IPS-18c (cell line): ENCODE measurements around the gene ZNF467.

ENCODE experiments used
- H3K4me3 ChIP-seq: 2 replicates; pipeline ENCODE4 v1.7.0; 2013; ENCODE audit warnings: low read depth, mild to moderate bottlenecking, low read length, moderate library complexity; ENCODE audit not compliant: insufficient read depth
- H3K9me3 ChIP-seq: one replicate; pipeline ENCODE4 v1.6.1; 2013; ENCODE audit warnings: mild to moderate bottlenecking, low read length, moderate library complexity; ENCODE audit not compliant: control insufficient read depth, insufficient read depth

Gene ZNF467

DNA sequence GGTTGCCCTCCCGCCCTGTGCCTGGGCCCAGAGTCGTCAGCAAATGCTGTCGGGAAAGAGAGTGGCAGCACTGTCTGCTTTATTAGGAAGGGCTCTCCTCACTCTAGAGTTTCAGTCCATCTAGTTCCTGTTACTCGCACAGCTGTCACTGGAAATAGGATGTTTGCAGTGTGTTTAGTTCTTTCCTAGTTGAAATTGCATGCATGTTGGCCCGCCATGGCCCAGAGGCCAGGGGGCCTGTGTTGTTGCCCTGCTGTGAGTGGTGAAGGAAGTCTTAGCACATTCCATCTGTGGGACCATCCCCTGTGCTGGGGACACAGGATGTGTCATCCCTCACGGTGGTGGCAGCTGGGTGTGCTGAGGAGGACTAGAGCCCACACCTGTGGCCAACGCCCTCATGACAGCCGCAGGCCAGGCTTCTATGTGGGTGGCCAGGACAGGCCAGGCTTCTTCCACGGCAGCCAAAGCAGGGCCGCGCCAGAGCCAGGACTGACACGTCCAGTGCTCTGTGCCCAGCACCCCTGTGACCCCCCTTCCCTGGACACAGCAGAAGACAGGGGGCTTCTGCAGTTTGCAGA lies 45.4 kb downstream of the ZNF467 start:
- no peak overlapping the region for H3K4me3 ChIP-seq
- peaks cover 2% of the 10 kb centered on the region for H3K9me3 ChIP-seq

DNA sequence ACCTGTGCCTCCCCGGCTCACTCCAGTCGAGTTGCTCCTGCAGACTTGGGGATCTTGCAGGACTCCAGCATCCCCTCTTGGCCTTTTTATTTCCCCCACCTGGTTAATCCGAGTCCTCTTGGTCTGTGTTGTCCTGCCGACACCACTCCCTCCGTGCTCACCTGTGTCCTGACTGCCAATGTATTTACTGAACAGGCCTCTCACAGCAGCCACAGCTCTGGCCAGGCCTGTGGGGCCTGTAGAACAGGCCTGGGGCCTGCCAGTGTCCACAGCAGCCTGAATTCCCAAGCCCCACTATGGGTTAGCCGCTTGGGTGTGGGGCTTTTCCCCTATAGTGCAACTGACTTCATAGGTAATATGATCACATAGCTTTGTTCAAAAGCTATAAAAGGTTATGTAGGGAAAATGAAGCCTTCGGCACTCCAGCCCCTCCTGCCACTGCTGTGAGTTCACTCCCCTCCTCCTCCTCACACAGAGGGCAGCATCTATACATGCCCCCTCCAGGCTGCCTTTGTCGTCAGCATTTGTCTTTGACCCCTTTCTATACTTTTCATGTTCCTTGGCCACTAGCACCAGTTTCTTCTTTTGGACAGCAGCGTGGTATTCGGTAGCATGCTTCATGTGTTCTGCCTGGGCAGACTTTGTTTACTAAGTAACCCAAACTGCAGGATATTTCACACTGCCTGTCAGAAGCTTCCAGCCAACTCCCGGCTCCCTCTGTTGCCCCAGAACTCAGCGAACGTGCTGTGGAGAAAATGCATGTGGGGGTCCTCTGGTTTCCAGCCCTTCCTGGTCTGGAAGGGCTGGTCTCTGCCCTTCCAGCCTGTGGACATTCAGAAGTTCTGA lies 46.1 kb downstream of the ZNF467 start:
- Histone ChIP-seq H3K4me3 (no peak overlapping the region), H3K9me3 (peaks cover 2% of the 10 kb centered on the region)

DNA sequence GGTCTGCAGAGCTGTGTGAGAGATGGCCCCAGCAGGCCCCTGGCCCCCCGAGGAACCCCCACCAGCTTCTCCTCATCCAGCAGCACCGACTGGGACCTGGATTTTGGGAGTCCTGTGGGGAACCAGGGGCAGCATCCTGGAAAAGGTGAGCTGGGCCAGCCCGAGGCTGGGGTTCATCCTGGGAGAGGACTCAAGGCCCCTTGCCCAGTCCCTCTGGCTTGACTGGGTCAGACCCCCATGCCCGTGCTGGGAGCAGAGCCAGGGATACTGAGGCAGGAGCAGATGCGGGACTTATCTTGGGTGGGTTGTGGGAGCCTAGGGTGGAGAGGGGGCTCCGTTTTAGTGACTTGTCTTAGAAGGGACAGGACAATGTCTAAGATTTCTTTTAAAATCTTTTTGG lies 47.5 kb downstream of the ZNF467 start:
- Histone ChIP-seq H3K9me3 (peaks cover 2% of the 10 kb centered on the region), H3K4me3 (no peak overlapping the region)

DNA sequence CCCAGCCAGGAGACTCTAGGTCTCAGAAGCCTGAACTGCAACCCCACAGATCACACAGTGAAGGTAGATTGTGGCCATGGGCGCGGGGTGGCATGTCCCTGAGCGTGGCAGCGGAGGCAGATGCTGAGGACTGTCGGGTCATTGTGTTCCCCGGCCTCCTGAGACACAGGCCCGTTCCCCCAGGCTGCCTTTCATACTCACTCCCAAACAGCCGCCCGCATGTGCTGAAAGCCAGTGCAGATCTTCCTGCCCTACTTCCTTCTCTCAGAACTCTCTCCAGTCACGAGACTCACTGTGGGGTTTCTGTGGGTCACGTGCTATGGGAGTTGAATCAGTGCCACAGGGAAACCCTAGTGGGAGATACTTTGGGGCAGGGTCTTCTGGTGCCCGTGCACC lies 48.0 kb downstream of the ZNF467 start:
- H3K4me3 ChIP-seq = no peak overlapping the region
- H3K9me3 ChIP-seq = peaks cover 2% of the 10 kb centered on the region

DNA sequence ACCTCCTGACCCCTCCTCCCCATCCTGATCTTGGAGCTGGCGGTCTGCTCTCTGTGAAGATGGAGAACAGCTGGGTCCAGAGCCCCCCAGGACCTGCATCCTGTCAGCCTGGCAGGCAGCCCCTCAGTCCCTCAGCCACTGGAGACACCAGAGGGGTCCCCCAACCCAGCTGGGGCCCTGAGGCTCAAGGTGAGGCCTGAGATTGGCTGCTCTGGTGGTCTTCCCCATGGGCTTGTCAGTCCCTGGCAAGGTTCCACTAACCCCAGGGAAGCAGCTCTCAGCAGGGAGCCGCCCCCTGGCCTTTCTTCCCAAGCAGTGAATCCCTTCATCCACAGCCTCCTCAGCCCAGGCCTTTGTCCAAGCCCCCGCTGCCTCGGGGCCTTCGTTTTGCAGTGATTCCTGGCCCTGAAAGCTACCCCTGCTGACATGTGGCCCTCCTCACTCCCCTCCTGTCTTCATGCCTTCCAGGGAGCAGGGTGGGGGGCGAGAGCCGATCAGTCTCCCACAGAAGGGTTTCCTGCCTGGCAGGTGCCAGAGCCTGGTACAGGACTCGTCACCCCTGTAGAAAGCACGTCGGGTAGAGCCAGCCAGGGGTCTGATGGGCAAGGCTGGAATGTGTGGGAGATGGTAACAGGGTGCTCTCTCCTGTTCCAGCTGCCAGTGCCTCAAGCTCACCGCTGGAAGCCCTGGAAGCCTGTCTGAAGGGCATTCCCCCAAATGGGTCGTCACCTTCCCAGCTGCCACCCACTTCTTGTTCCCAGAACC lies 48.5 kb downstream of the ZNF467 start:
- peaks cover 2% of the 10 kb centered on the region for H3K9me3 ChIP-seq
- no peak overlapping the region for H3K4me3 ChIP-seq

DNA sequence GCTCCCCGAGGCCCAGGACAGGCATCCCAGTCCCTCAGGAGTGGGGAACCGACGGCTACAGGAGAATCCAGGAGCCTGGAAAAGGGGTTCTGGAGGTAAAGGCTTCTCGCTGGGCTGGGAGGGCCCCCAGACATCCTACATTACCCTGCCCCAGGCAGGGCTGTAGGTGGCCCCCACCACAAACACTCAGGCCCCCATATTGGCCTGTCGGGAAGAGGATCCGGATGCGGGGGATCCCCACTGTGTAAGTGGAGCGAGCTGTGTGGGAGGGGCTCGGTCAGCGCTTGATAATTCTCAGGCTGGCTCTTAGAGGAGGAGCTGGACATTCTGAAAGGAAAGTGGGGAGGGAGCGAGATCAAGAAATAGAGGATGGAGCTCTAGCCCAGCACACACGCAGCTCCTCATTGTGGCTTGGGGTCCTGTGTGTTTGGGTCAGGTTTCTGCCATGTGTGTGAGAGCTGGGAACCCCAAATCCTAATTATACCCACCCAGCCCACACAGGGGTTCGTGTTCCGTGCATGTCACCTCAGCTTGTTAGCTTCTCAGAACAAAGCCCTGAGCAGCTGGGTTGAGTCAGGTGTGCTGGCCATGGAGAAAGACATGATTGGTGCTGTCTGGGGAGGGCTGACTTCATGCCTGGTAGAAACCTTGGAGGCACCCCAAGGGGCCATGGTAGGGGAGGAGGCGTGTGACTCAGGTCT lies 49.4 kb downstream of the ZNF467 start:
- Histone ChIP-seq H3K4me3 (no peak overlapping the region), H3K9me3 (peaks cover 2% of the 10 kb centered on the region)

DNA sequence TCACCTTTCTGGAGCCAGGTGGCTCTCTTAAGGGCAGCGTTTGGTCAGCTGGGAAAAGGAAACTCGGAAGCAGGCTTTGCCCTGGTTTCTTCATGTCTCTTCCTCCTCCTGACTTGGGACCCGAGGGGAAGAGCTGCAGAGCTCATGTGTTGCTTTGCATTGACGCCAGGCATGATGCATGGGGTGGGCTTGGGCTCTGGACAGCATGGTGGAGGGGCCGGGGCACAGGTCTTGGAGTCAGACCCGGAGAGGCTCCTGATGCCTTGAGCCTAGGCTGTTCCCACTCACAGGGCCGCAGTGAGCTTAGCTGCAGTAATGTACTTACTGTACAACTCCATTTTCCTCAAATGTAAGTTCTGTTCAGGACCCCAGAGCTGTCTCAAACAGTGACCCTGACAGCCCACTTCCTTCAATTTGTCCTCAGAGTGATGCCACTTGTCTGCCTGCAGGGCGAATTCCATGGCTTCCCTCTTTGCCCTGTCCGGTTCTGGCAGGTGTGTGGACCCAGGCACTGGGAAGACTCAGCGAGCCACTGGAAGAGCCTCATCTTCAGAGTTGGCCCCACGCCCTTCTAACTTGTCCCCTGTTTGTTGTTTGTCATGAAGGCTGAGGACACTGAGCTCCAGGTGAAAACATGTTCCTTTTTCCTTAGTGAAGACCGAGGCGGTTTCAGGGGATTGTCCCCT lies 50.2 kb downstream of the ZNF467 start:
- H3K9me3 ChIP-seq = peaks cover 2% of the 10 kb centered on the region
- no peak overlapping the region for H3K4me3 ChIP-seq

DNA sequence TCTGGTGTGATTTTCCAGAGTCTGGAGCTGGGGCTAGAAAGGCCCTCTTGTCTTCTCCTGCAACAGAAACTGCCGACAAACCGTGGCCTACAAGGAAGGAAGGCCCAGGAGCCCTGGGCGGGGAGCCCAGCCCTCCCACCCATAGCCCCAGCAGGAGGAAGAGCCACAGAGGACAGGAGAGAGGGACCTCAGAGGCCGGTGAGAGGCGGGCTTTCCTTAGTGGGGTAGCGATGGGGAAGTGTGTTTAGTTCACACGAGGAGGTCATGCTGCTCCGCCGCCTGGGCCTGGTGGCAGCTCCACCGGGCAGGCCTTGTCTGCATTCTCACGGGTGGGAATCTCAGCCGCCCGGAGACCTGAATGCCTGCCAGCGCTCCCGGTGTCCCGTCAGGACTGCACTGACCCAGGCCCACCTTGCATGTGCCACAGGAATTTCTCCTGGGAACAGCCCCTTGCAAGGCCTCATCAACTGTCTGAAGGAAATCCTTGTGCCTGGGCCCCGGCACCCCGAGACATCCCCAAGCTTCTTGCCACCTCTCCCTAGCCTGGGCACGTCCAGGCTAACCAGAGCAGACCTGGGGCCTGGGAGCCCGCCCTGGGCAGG lies 50.9 kb downstream of the ZNF467 start:
- H3K4me3 ChIP-seq = no peak overlapping the region
- H3K9me3 ChIP-seq = peaks cover 2% of the 10 kb centered on the region

DNA sequence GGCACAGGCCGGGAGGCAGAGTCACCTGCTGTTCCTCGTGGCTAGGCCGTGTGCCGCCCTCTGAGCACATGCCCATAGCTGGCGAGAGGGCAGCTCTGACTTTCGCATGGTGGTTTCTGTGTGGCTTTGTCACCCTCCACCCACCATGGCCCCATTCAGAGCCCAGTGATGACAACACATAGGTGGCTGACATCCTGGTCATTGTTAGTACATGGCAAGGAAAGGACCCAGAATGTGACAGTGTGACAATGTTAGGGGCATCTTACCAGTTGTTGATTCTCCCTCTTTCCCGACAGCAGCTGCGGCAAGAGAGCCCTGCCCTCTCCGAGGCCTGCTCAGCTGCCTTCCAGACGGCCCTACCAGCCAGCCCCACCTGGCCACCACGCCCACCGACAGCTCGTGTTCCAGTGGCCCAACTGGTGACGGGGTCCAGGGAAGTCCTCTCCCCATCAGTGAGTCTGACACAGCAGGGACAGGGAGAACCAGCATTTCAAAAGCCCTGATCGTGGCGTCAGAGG lies 52.2 kb downstream of the ZNF467 start:
- H3K4me3 ChIP-seq = no peak overlapping the region
- H3K9me3 ChIP-seq = no peaks in the 10 kb centered on the region

DNA sequence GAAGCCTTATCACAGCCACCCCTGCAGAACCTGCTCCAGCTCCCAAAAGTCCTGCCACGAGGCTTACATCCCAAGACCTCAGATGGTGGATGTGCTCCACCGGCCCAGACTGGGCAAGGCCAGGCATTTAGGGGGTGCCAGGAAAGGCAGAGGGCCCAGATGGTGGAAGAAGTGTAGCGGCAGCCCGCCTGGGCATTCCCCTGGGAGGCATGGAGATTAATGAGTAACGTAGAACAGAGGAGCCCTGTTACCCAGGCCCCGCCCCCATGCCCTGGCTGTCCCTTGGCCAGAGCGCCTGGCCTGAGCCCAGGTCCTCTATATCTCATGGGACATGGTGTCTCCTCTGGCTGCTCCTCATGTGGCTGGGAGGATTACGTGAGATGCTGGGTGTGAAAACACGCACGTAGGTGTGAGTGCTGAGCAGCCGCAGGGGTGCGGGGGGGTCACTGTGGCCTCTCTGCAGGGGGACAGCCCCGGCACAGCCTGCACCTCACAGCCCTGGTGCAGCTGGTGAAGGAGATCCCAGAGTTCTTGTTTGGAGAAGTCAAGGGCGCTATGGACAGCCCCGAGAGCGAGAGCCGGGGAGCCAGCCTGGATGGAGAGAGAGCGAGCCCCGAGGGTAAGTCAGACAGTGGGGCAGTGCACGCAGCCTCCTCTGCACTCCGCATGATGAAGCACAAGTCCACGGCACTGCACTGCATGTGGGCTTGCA lies 52.9 kb downstream of the ZNF467 start:
- no peak overlapping the region for H3K4me3 ChIP-seq
- H3K9me3 ChIP-seq = no peaks in the 10 kb centered on the region

DNA sequence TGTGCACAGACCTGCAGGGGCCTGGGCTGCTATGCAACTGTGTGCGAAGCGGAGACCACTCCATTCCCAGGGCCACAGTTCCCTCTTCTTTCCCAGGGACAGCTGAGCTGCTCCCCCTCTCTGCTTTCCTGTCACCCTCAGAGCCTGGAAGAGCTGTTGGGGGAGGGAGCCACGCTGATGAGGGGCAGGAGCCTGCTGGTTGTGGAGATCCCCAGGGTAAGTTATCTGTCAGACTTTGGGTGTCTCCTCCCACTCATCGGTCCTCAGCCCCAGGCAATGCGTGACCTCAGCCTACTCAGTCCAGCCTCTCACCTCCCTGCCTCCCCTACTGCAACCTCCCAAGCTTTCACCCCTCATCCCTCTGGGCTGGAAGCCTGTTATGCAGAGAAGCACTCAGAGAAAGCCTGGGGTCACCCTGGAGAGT lies 53.5 kb downstream of the ZNF467 start:
- H3K4me3 ChIP-seq = no peak overlapping the region
- no peaks in the 10 kb centered on the region for H3K9me3 ChIP-seq

DNA sequence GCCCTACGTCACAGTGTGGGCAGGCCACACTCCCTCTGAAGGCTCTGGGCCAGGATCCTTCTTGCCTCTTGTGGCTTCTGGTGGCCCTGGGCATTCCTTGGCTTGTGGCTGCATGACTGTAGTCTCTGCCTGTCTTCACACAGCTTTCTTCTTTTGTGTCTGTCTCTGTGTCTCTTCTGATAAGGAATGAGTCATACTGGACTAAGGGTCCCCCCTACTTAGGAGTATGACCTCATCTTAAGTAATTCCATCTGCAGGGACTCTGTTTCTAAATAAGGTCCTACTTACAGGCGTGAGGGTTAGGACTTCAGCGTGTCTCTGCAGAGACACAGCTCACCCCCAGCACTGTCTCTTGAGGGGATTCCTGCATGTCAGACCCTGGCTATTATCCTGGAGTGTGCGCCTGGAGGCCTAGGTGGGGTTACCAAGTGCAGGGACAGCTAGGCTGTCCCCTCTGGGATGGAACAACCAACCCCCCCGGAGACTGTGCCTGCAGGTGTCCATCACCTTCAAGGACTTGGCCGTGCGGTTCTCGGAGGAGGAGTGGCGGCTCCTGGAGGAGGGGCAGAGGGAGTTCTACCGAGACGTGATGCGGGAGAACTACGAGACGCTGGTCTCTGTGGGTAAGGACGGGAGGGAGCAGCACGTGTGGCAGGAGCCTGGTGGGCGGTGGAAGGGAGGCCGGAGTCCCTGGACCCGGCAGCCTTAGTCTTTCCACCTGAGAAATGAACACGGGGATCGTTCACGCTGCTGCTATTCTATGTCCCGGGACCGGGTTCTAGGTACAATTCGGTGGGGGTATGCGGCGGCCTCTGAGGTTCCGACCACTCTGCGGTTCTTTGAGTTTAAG lies 54.1 kb downstream of the ZNF467 start:
- no peak overlapping the region for H3K4me3 ChIP-seq
- H3K9me3 ChIP-seq = no peaks in the 10 kb centered on the region

DNA sequence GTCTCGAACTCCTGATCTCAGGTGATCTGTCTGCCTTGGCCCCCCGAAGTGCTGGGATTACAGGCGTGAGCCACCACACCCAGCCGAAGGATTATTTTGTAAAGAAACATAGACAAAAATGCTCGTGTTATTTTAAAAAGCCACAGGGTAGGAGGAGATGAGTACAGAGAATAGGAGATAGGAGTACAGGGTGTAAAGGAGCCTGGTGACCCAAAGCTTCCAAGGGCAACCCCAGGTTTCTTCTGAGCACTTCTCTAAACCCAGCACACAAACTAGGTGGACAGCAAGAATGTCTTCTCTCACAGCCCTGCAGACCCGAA lies 54.7 kb downstream of the ZNF467 start:
- Histone ChIP-seq H3K4me3 (no peak overlapping the region), H3K9me3 (no peaks in the 10 kb centered on the region)

DNA sequence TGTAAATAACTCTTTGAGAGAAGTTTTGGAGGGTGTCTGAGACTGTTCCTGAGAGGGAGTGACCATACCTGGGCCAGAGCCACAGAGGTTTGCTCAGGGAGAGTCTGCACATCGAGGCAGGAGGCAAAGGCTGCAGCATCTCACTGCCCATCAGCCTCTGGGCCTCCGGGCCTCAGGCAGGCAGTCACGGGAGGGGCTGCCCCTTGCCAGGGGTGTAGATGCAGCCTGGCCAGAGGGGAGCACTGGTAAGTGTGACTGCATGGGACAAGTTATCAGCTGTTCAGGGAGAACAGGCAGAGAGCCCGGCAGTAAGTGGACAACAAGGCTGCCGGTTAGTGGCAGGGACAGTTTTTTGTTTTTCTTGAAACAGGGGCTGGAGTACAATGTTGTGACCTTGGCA lies 55.9 kb downstream of the ZNF467 start:
- H3K9me3 ChIP-seq = no peaks in the 10 kb centered on the region

DNA sequence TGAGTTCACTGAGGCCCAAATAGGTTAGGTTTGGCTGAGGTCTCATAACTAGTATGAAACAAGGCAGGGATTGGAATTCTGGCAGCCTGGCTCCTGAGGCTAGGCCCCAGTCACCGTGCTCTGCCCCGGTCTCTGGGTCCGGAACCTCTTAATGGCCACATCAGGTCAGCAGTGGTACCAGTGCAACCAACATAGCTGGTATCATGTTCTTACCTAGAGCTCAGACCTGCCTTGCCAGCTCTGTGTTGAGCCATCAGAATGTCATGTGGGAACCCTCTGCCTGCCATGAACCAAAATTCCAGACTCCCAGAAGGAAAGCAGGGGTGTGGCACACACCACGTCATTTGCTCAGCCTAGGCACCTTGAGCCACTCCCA lies 56.5 kb downstream of the ZNF467 start:
- H3K9me3 ChIP-seq = no peaks in the 10 kb centered on the region

More for the DNA sequence above, 55.9 kb downstream of the ZNF467 start:
- H3K4me3 ChIP-seq = no peak overlapping the region

More for the DNA sequence above, 56.5 kb downstream of the ZNF467 start:
- no peak overlapping the region for H3K4me3 ChIP-seq
